NCI-H524 treated with DMSO at 0.1 percent for 48 hours (cell line): ENCODE results near the gene CCN2.

Source experiments
- DNase-seq: peaks from one replicate; lab custom pipeline; 2025; lab: John Stamatoyannopoulos, UW

The CCN2 gene

GRCh38 chr6:131950767-131951575 lies at the start of gene CCN2:
Gene CCN2, minus strand, starts transcription at chr6:131951372. Its CDS starts 200 bp downstream, at chr6:131951172.
- no peak for DNase-seq

- no peak for DNase-seq
Measured at GRCh38 chr6:132000296-132000695, 49.1 kb upstream of the CCN2 start.

- no peak for DNase-seq
Measured at GRCh38 chr6:131999545-132000146, 48.5 kb upstream of the CCN2 start.

- no peak for DNase-seq
Measured at GRCh38 chr6:131998255-131998982, 47.2 kb upstream of the CCN2 start.

- DNase-seq, result no peak
Measured at GRCh38 chr6:131997429-131998153, 46.4 kb upstream of the CCN2 start.

GRCh38 chr6:131995917-131996316 lies 44.7 kb upstream of the CCN2 start:
- no peak for DNase-seq

- DNase-seq, result no peak
Measured at GRCh38 chr6:131992557-131992956, 41.4 kb upstream of the CCN2 start.

- no peak for DNase-seq
Measured at GRCh38 chr6:131989036-131989435, 37.9 kb upstream of the CCN2 start.

- DNase-seq, result no peak
Measured at GRCh38 chr6:131982740-131983259, 31.6 kb upstream of the CCN2 start.

- DNase-seq, result no peak
Measured at GRCh38 chr6:131981624-131981978, 30.4 kb upstream of the CCN2 start.

GRCh38 chr6:131980791-131981623 lies 29.8 kb upstream of the CCN2 start:
- DNase-seq, result no peak

- no peak for DNase-seq
Measured at GRCh38 chr6:131980338-131980790, 29.2 kb upstream of the CCN2 start.

- DNase-seq, result no peak
Measured at GRCh38 chr6:131979515-131980337, 28.6 kb upstream of the CCN2 start.

GRCh38 chr6:131978522-131978921 lies 27.4 kb upstream of the CCN2 start:
- no peak for DNase-seq

- DNase-seq, result no peak
Measured at GRCh38 chr6:131976545-131977061, 25.4 kb upstream of the CCN2 start.

- DNase-seq, result no peak
Measured at GRCh38 chr6:131972741-131973140, 21.6 kb upstream of the CCN2 start.

GRCh38 chr6:131970076-131970859 lies 19.1 kb upstream of the CCN2 start:
- DNase-seq, result no peak

GRCh38 chr6:131968656-131969055 lies 17.5 kb upstream of the CCN2 start:
- no peak for DNase-seq

- DNase-seq, result no peak
Measured at GRCh38 chr6:131967948-131968347, 16.8 kb upstream of the CCN2 start.
